Endodermal cell (in vitro differentiated cells): ENCODE data around the gene DGKA. TPM values are rescaled to one million over a fixed set of nuclear protein-coding genes. Genes with fewer than 3 reads are reported as not detected.

Experiments
- DNase-seq: peaks from one replicate; pipeline ENCODE4 v3.0.0-alpha.2; 2017
- H3K27ac ChIP-seq: 2 replicates; pipeline ENCODE4 v1.5.1; 2013; ENCODE audit warnings: mild to moderate bottlenecking, low read depth, low read length, moderate library complexity
- H3K27me3 ChIP-seq: 2 replicates; pipeline ENCODE4 v1.6.1; 2013; ENCODE audit warnings: mild to moderate bottlenecking, low read length, moderate library complexity; ENCODE audit not compliant: insufficient read depth, control insufficient read depth, poor library complexity, severe bottlenecking
- H3K36me3 ChIP-seq: 2 replicates; pipeline ENCODE4 v1.7.0; 2013; ENCODE audit warnings: mild to moderate bottlenecking, low read length, moderate library complexity; ENCODE audit not compliant: control insufficient read depth, insufficient read depth
- H3K4me1 ChIP-seq: one replicate; pipeline ENCODE4 v1.7.0; 2013; ENCODE audit warnings: low read length; ENCODE audit not compliant: control insufficient read depth, insufficient read depth
- H3K4me3 ChIP-seq: 2 replicates; pipeline ENCODE4 v1.5.1; 2013; ENCODE audit warnings: mild to moderate bottlenecking, low read length, moderate library complexity
- H3K9ac ChIP-seq: 2 replicates; pipeline ENCODE4 v1.6.1; 2013; ENCODE audit warnings: mild to moderate bottlenecking, low read length, moderate library complexity; ENCODE audit not compliant: poor library complexity, severe bottlenecking; ENCODE audit errors: extremely low read depth
- H3K9me3 ChIP-seq: 2 replicates; pipeline ENCODE4 v1.6.1; 2013; ENCODE audit warnings: mild to moderate bottlenecking, low read length, moderate library complexity; ENCODE audit not compliant: control insufficient read depth
- H3K27ac Mint-ChIP-seq: 2 replicates; pipeline ENCODE4 v1.8.0; 2020; ENCODE audit warnings: mixed read lengths
- H3K27me3 Mint-ChIP-seq: 2 replicates; pipeline ENCODE4 v1.8.0; 2021; ENCODE audit warnings: mild to moderate bottlenecking, mixed read lengths; ENCODE audit not compliant: insufficient read depth
- H3K36me3 Mint-ChIP-seq: 2 replicates; pipeline ENCODE4 v1.8.0; 2020; ENCODE audit warnings: low read depth, mixed read lengths
- H3K4me1 Mint-ChIP-seq: 2 replicates; pipeline ENCODE4 v1.8.0; 2020; ENCODE audit warnings: mixed read lengths
- H3K4me3 Mint-ChIP-seq: 2 replicates; pipeline ENCODE4 v1.8.0; 2020; ENCODE audit warnings: mild to moderate bottlenecking, moderate library complexity, mixed read lengths
- H3K9me3 Mint-ChIP-seq: 2 replicates; pipeline ENCODE4 v1.8.0; 2020; ENCODE audit warnings: mild to moderate bottlenecking, mixed read lengths
- CTCF ChIP-seq: fragments of 200-600 bp; sonication (generic); conservative IDR thresholded peaks from 2 replicates; pipeline ENCODE4 v1.5.0; 2021; ENCODE audit warnings: antibody characterized with exemption, mild to moderate bottlenecking
- WGBS, 2 experiments: methylation state at CpG; one replicate each; pipeline versions ENCODE4 v1.1.5 to v1.1.7; 2013; ENCODE audit warnings: missing lambda C conversion rate in 2 of 2, mixed read lengths in 1 of 2; ENCODE audit not compliant: insufficient coverage in 1 of 2, insufficient read length in 1 of 2; 5-methylcytosine and 5-hydroxymethylcytosine counted together
- total RNA-seq, 2 donors: library from RNA; stranded (reverse); fragmentation: NEBNext Ultra II Directional in 1 of 2; extraction: Animal tissue kit (Norgen Biotek cat#: 25700) in 1 of 2; gene quantifications; 2 replicates in 1 of 2; 3 replicates in 1 of 2; pipeline ENCODE4 v1.2.1, GENCODE V29; 2021

The DGKA gene
- total RNA-seq, 2 donors from 2014 or later = 10.2 to 11.1 TPM

- H3K36me3 Mint-ChIP-seq = peaks cover 11% of the 10 kb centered on the region
- no peaks in the 10 kb centered on the region for H3K27me3 Mint-ChIP-seq
- no peak overlapping the region for H3K4me3 Mint-ChIP-seq
- H3K9ac ChIP-seq = no peak overlapping the region
- peaks cover 4% of the 10 kb centered on the region for H3K36me3 ChIP-seq
- H3K4me1 Mint-ChIP-seq = no peaks in the 10 kb centered on the region
- no peak overlapping the region for H3K27ac ChIP-seq
- TF ChIP-seq CTCF = no peak
- no peaks in the 10 kb centered on the region for H3K4me1 ChIP-seq
- peaks cover 1% of the 10 kb centered on the region for H3K9me3 Mint-ChIP-seq
- H3K4me3 ChIP-seq = no peak overlapping the region
- no CpG with 5 or more reads among the region's 1 CpG for WGBS, 2 experiments
- H3K9me3 ChIP-seq = no peaks in the 10 kb centered on the region
- no peak for DNase-seq
- H3K27ac Mint-ChIP-seq = no peak overlapping the region
- H3K27me3 ChIP-seq = no peaks in the 10 kb centered on the region
These were observed 37.2 kb upstream of the DGKA start for GRCh38 chr12:55893723-55894122.

GRCh38 chr12:55899082-55899481 lies 31.9 kb upstream of the DGKA start:
- WGBS, 2 experiments = 77 to 100% methylated on average over 1 of the region's 2 CpGs
- no peak overlapping the region for H3K4me3 ChIP-seq
- no peaks in the 10 kb centered on the region for H3K27me3 ChIP-seq
- Mint-ChIP-seq H3K27ac (no peak overlapping the region), H3K4me1 (no peaks in the 10 kb centered on the region), H3K36me3 (peaks cover 44% of the 10 kb centered on the region), H3K4me3 (no peak overlapping the region), H3K9me3 (no peaks in the 10 kb centered on the region), H3K27me3 (no peaks in the 10 kb centered on the region)
- peaks cover 43% of the 10 kb centered on the region for H3K36me3 ChIP-seq
- no peak overlapping the region for H3K27ac ChIP-seq
- no peak for TF ChIP-seq CTCF
- no peaks in the 10 kb centered on the region for H3K4me1 ChIP-seq
- DNase-seq = no peak
- no peaks in the 10 kb centered on the region for H3K9me3 ChIP-seq
- H3K9ac ChIP-seq = no peak overlapping the region

GRCh38 chr12:55901881-55902490 lies 29.0 kb upstream of the DGKA start:
- no peak for DNase-seq
- H3K27me3 Mint-ChIP-seq = no peaks in the 10 kb centered on the region
- no peak overlapping the region for H3K27ac ChIP-seq
- H3K27ac Mint-ChIP-seq = peak overlapping the region; percentile 30
- TF ChIP-seq CTCF = no peak
- no peaks in the 10 kb centered on the region for H3K9me3 Mint-ChIP-seq
- no peaks in the 10 kb centered on the region for H3K27me3 ChIP-seq
- H3K4me3 Mint-ChIP-seq = no peak overlapping the region
- H3K9ac ChIP-seq = no peak overlapping the region
- H3K9me3 ChIP-seq = no peaks in the 10 kb centered on the region
- 95 to 98% methylated on average over 7 of the region's 7 CpGs for WGBS, 2 experiments
- no peaks in the 10 kb centered on the region for H3K4me1 Mint-ChIP-seq
- H3K4me3 ChIP-seq = no peak overlapping the region
- peaks cover 48% of the 10 kb centered on the region for H3K36me3 Mint-ChIP-seq
- peaks cover 43% of the 10 kb centered on the region for H3K36me3 ChIP-seq
- no peaks in the 10 kb centered on the region for H3K4me1 ChIP-seq
